Panc1 (cell line): ENCODE data around the gene IGF2BP1.

Source experiments
- REST ChIP-seq, 2 experiments: IDR thresholded peaks; 2 replicates each; pipeline ENCODE4 v1.6.1; 2011 to 2012; ENCODE audit warnings: low read depth in 2 of 2, control low read depth in 1 of 2, low read length in 1 of 2, mild to moderate bottlenecking in 1 of 2, moderate library complexity in 1 of 2; ENCODE audit not compliant: insufficient read depth in 1 of 2
- TF ChIP-seq, protein P1 (sequence below): fragments of 450-650 bp; IDR thresholded peaks from 2 replicates; pipeline ENCODE4 v1.5.1; 2017; ENCODE audit warnings: mild to moderate bottlenecking

- TF ChIP-seq, protein P1, sequence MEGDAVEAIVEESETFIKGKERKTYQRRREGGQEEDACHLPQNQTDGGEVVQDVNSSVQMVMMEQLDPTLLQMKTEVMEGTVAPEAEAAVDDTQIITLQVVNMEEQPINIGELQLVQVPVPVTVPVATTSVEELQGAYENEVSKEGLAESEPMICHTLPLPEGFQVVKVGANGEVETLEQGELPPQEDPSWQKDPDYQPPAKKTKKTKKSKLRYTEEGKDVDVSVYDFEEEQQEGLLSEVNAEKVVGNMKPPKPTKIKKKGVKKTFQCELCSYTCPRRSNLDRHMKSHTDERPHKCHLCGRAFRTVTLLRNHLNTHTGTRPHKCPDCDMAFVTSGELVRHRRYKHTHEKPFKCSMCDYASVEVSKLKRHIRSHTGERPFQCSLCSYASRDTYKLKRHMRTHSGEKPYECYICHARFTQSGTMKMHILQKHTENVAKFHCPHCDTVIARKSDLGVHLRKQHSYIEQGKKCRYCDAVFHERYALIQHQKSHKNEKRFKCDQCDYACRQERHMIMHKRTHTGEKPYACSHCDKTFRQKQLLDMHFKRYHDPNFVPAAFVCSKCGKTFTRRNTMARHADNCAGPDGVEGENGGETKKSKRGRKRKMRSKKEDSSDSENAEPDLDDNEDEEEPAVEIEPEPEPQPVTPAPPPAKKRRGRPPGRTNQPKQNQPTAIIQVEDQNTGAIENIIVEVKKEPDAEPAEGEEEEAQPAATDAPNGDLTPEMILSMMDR = no peak
- no peak for TF ChIP-seq REST (IDR thresholded peaks at IDR 0.05; ENCODE audit: insufficient read depth in 1 of 2, low read depth in 2 of 2, low read length in 1 of 2)
Measured at GRCh38 chr17:49041527-49041926, 44.3 kb downstream of the IGF2BP1 start.
